ENCODE measurements around the gene SIX5. TPM values are rescaled to one million over a fixed set of nuclear protein-coding genes. Genes with fewer than 3 reads are reported as not detected.
"Not testable (repeated sequence)": the region's sequence is repeated elsewhere in the genome, so short reads cannot be mapped to it uniquely, and the experiment has no call there.

The SIX5 gene
- polyA plus RNA-seq, 1 donor = 9.3 TPM

GRCh38 chr19:45733160-45733810 lies 35.8 kb downstream of the SIX5 start, which contains the start of gene MEIOSIN:
MEIOSIN (plus strand) TSS chr19:45733439; CDS start chr19:45735377, 1,938 bp downstream.
- Histone ChIP-seq H3K27ac (ENCODE audit: low read length) (no peak within 1 kb of the TSS), H3K27me3 (ENCODE audit: control insufficient read depth, insufficient read depth, low read length) (no peaks in the 10 kb centered on the region), H3K4me3 (ENCODE audit: low read length) (no peak within 1 kb of the TSS), H3K4me1 (ENCODE audit: control insufficient read depth, insufficient read depth, low read length) (no peaks in the 10 kb centered on the region), H3K9me3 (ENCODE audit: control insufficient read depth, low read depth, low read length) (peaks cover 5% of the 10 kb centered on the region), H3K36me3 (ENCODE audit: control insufficient read depth, insufficient read depth, low read length) (no peaks in the 10 kb centered on the region)
- 100% methylated on average over 1 of the region's 59 CpGs for WGBS (ENCODE audit: insufficient coverage, low lambda C conversion rate)
- DNase-seq = no peak

- Histone ChIP-seq H3K27me3 (ENCODE audit: control insufficient read depth, insufficient read depth, low read length) (no peaks in the 10 kb centered on the region), H3K4me3 (ENCODE audit: low read length) (peak within 1 kb of the TSS; percentile 83), H3K9me3 (ENCODE audit: control insufficient read depth, low read depth, low read length) (peaks cover 5% of the 10 kb centered on the region), H3K36me3 (ENCODE audit: control insufficient read depth, insufficient read depth, low read length) (peaks cover 4% of the 10 kb centered on the region), H3K27ac (ENCODE audit: low read length) (peak within 1 kb of the TSS; percentile 14), H3K4me1 (ENCODE audit: control insufficient read depth, insufficient read depth, low read length) (no peaks in the 10 kb centered on the region)
- peak; percentile 98 to 99 for DNase-seq
- WGBS (ENCODE audit: insufficient coverage, low lambda C conversion rate) = 0% methylated on average over 6 of the region's 48 CpGs
These were observed 38.4 kb downstream of the SIX5 start, which contains the start of gene FBXO46 for GRCh38 chr19:45730368-45731288. FBXO46 (minus strand) TSS chr19:45730896; CDS start chr19:45713495, 17,401 bp downstream.

- H3K4me1 ChIP-seq (ENCODE audit: control insufficient read depth, insufficient read depth, low read length) = no peaks in the 10 kb centered on the region
- peaks cover 5% of the 10 kb centered on the region for H3K9me3 ChIP-seq (ENCODE audit: control insufficient read depth, low read depth, low read length)
- peak overlapping the region; percentile 83 for H3K4me3 ChIP-seq (ENCODE audit: low read length)
- peaks cover 4% of the 10 kb centered on the region for H3K36me3 ChIP-seq (ENCODE audit: control insufficient read depth, insufficient read depth, low read length)
- WGBS (ENCODE audit: insufficient coverage, low lambda C conversion rate) = no CpG with 5 or more reads among the region's 10 CpGs
- peak overlapping the region; percentile 14 for H3K27ac ChIP-seq (ENCODE audit: low read length)
- DNase-seq = peak in 1 of 2 donors; percentile 48
- H3K27me3 ChIP-seq (ENCODE audit: control insufficient read depth, insufficient read depth, low read length) = no peaks in the 10 kb centered on the region
These were observed 39.2 kb downstream of the SIX5 start for GRCh38 chr19:45729800-45730290.

GRCh38 chr19:45728683-45729082 lies 40.4 kb downstream of the SIX5 start:
- not testable (repeated sequence) for H3K27me3 ChIP-seq (ENCODE audit: control insufficient read depth, insufficient read depth, low read length); H3K9me3 ChIP-seq (ENCODE audit: control insufficient read depth, low read depth, low read length); H3K27ac ChIP-seq (ENCODE audit: low read length); DNase-seq; H3K36me3 ChIP-seq (ENCODE audit: control insufficient read depth, insufficient read depth, low read length); H3K4me3 ChIP-seq (ENCODE audit: low read length); H3K4me1 ChIP-seq (ENCODE audit: control insufficient read depth, insufficient read depth, low read length)
- WGBS (ENCODE audit: insufficient coverage, low lambda C conversion rate) = 100% methylated on average over 3 of the region's 18 CpGs

- Histone ChIP-seq H3K4me1 (ENCODE audit: control insufficient read depth, insufficient read depth, low read length) (peaks cover 17% of the 10 kb centered on the region), H3K27ac (ENCODE audit: low read length) (peak overlapping the region; percentile 66), H3K36me3 (ENCODE audit: control insufficient read depth, insufficient read depth, low read length) (peaks cover 16% of the 10 kb centered on the region)
- H3K9me3 ChIP-seq (ENCODE audit: control insufficient read depth, low read depth, low read length); DNase-seq; H3K4me3 ChIP-seq (ENCODE audit: low read length); H3K27me3 ChIP-seq (ENCODE audit: control insufficient read depth, insufficient read depth, low read length): not testable (repeated sequence)
- 100% methylated on average over 2 of the region's 11 CpGs for WGBS (ENCODE audit: insufficient coverage, low lambda C conversion rate)
These were observed 49.0 kb downstream of the SIX5 start for GRCh38 chr19:45720065-45720464.

GRCh38 chr19:45717983-45718650 lies 50.9 kb downstream of the SIX5 start:
- peak overlapping the region; percentile 92 for H3K27ac ChIP-seq (ENCODE audit: low read length)
- H3K4me1 ChIP-seq (ENCODE audit: control insufficient read depth, insufficient read depth, low read length) = peaks cover 17% of the 10 kb centered on the region
- peaks cover 16% of the 10 kb centered on the region for H3K36me3 ChIP-seq (ENCODE audit: control insufficient read depth, insufficient read depth, low read length)
- H3K27me3 ChIP-seq (ENCODE audit: control insufficient read depth, insufficient read depth, low read length) = no peaks in the 10 kb centered on the region
- no peaks in the 10 kb centered on the region for H3K9me3 ChIP-seq (ENCODE audit: control insufficient read depth, low read depth, low read length)
- no CpG with 5 or more reads among the region's 12 CpGs for WGBS (ENCODE audit: insufficient coverage, low lambda C conversion rate)
- H3K4me3 ChIP-seq (ENCODE audit: low read length) = peak overlapping the region; percentile 78
- peak in 1 of 2 donors; percentile 53 for DNase-seq

GRCh38 chr19:45717131-45717982 lies 51.7 kb downstream of the SIX5 start:
- Histone ChIP-seq H3K4me1 (ENCODE audit: control insufficient read depth, insufficient read depth, low read length) (peaks cover 17% of the 10 kb centered on the region), H3K36me3 (ENCODE audit: control insufficient read depth, insufficient read depth, low read length) (peaks cover 19% of the 10 kb centered on the region), H3K4me3 (ENCODE audit: low read length) (peak overlapping the region; percentile 78), H3K27ac (ENCODE audit: low read length) (peak overlapping the region; percentile 92), H3K9me3 (ENCODE audit: control insufficient read depth, low read depth, low read length) (peaks cover 2% of the 10 kb centered on the region), H3K27me3 (ENCODE audit: control insufficient read depth, insufficient read depth, low read length) (no peaks in the 10 kb centered on the region)
- peak; percentile 99 to 100 for DNase-seq
- no CpG with 5 or more reads among the region's 51 CpGs for WGBS (ENCODE audit: insufficient coverage, low lambda C conversion rate)

GRCh38 chr19:45716359-45717130 lies 52.5 kb downstream of the SIX5 start:
- H3K27me3 ChIP-seq (ENCODE audit: control insufficient read depth, insufficient read depth, low read length) = no peaks in the 10 kb centered on the region
- peak overlapping the region; percentile 78 for H3K4me3 ChIP-seq (ENCODE audit: low read length)
- H3K4me1 ChIP-seq (ENCODE audit: control insufficient read depth, insufficient read depth, low read length) = peaks cover 17% of the 10 kb centered on the region
- H3K27ac ChIP-seq (ENCODE audit: low read length) = peak overlapping the region; percentile 89
- peak in 1 of 2 donors; percentile 71 for DNase-seq
- peaks cover 8% of the 10 kb centered on the region for H3K9me3 ChIP-seq (ENCODE audit: control insufficient read depth, low read depth, low read length)
- WGBS (ENCODE audit: insufficient coverage, low lambda C conversion rate) = 10% methylated on average over 2 of the region's 24 CpGs
- peaks cover 23% of the 10 kb centered on the region for H3K36me3 ChIP-seq (ENCODE audit: control insufficient read depth, insufficient read depth, low read length)

GRCh38 chr19:45715139-45715538 lies 53.9 kb downstream of the SIX5 start:
- DNase-seq = no peak
- WGBS (ENCODE audit: insufficient coverage, low lambda C conversion rate) = no CpG with 5 or more reads among the region's 3 CpGs
- H3K36me3 ChIP-seq (ENCODE audit: control insufficient read depth, insufficient read depth, low read length) = peaks cover 28% of the 10 kb centered on the region
- no peak overlapping the region for H3K4me3 ChIP-seq (ENCODE audit: low read length)
- peaks cover 9% of the 10 kb centered on the region for H3K9me3 ChIP-seq (ENCODE audit: control insufficient read depth, low read depth, low read length)
- H3K27ac ChIP-seq (ENCODE audit: low read length) = no peak overlapping the region
- no peaks in the 10 kb centered on the region for H3K27me3 ChIP-seq (ENCODE audit: control insufficient read depth, insufficient read depth, low read length)
- peaks cover 14% of the 10 kb centered on the region for H3K4me1 ChIP-seq (ENCODE audit: control insufficient read depth, insufficient read depth, low read length)
